ENCODE data around the gene ASCC1. TPM values are rescaled to one million over a fixed set of nuclear protein-coding genes. Genes with fewer than 3 reads are reported as not detected.

Gene ASCC1
- total and polyA plus RNA-seq, 2 of the 13 experiments (the other 11 are each of a cell fraction or from before 2014, with no cell fraction given) = 21.6 to 30.1 TPM

DNA sequence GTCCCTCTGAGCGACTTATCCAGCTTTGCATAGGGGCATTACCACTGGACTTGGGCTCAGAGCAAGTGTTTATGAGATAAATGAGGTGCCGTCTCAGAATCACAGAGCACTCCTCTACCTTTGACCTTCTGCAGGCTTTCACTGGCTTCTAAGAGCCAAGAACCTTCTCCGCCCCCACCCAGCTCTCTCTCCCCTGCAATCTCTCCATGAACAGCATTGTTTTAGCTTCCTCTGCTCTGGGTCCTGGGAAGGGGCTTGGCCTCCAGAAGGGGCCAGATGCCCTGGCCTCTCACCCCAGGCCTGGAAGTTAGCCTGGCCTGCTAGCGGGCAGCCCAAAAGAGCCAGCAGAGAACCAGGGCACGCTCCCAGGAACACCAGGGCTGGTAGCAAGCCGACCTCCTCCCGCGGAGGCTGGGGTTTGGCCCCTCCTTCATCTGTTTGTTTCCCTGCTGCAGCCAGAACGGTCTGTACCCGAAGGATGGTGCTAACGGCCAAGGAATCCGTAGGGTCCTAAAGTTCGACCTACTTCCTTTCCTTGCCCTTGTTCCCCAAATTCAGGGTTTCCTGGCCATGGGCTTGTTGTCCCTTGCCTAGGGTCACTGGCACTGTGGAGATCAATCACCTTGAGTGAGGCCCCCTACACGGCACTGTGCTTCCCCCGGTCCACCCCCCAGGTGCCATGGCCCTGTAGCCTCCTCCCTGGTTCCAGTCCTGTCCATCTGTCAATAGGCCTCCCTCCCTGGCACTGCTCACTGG lies 38.9 kb upstream of the ASCC1 start (continued):
- TF ChIP-seq, protein P1, sequence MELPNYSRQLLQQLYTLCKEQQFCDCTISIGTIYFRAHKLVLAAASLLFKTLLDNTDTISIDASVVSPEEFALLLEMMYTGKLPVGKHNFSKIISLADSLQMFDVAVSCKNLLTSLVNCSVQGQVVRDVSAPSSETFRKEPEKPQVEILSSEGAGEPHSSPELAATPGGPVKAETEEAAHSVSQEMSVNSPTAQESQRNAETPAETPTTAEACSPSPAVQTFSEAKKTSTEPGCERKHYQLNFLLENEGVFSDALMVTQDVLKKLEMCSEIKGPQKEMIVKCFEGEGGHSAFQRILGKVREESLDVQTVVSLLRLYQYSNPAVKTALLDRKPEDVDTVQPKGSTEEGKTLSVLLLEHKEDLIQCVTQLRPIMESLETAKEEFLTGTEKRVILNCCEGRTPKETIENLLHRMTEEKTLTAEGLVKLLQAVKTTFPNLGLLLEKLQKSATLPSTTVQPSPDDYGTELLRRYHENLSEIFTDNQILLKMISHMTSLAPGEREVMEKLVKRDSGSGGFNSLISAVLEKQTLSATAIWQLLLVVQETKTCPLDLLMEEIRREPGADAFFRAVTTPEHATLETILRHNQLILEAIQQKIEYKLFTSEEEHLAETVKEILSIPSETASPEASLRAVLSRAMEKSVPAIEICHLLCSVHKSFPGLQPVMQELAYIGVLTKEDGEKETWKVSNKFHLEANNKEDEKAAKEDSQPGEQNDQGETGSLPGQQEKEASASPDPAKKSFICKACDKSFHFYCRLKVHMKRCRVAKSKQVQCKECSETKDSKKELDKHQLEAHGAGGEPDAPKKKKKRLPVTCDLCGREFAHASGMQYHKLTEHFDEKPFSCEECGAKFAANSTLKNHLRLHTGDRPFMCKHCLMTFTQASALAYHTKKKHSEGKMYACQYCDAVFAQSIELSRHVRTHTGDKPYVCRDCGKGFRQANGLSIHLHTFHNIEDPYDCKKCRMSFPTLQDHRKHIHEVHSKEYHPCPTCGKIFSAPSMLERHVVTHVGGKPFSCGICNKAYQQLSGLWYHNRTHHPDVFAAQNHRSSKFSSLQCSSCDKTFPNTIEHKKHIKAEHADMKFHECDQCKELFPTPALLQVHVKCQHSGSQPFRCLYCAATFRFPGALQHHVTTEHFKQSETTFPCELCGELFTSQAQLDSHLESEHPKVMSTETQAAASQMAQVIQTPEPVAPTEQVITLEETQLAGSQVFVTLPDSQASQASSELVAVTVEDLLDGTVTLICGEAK (IDR thresholded peaks at IDR 0.05) = no peak
- TF ChIP-seq, protein P1 (CRISPR knock-in tag; IDR thresholded peaks at IDR 0.05) = no peak
- TF ChIP-seq, protein P2, sequence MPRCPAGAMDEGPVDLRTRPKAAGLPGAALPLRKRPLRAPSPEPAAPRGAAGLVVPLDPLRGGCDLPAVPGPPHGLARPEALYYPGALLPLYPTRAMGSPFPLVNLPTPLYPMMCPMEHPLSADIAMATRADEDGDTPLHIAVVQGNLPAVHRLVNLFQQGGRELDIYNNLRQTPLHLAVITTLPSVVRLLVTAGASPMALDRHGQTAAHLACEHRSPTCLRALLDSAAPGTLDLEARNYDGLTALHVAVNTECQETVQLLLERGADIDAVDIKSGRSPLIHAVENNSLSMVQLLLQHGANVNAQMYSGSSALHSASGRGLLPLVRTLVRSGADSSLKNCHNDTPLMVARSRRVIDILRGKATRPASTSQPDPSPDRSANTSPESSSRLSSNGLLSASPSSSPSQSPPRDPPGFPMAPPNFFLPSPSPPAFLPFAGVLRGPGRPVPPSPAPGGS (CRISPR knock-in tag; IDR thresholded peaks at IDR 0.05) = no peak
- TF ChIP-seq MIXL1 (CRISPR knock-in tag; IDR thresholded peaks at IDR 0.05) = no peak
- no peak for TF ChIP-seq BRD4 (CRISPR knock-in tag; IDR thresholded peaks at IDR 0.05)
- 0 out of 2 replicates have a peak, but pooled peaks have one; percentile 24 for TF ChIP-seq BCL6 (CRISPR knock-in tag; IDR thresholded peaks at IDR 0.05)
- TF ChIP-seq ZNF329 (CRISPR knock-in tag; IDR thresholded peaks at IDR 0.05; ENCODE audit: low read depth) = no peak
- TF ChIP-seq MLLT10 (CRISPR knock-in tag; IDR thresholded peaks at IDR 0.05) = no peak
- TF ChIP-seq ZNF747 (CRISPR knock-in tag; IDR thresholded peaks at IDR 0.05; ENCODE audit: borderline replicate concordance) = no peak; the same call in 1 of the 2 replicates
- no peak; the same call in 1 of the 2 replicates for TF ChIP-seq PHF8 (CRISPR knock-in tag; IDR thresholded peaks at IDR 0.05)
- TF ChIP-seq ARNT (IDR thresholded peaks at IDR 0.05) = no peak
- TF ChIP-seq, protein P3, sequence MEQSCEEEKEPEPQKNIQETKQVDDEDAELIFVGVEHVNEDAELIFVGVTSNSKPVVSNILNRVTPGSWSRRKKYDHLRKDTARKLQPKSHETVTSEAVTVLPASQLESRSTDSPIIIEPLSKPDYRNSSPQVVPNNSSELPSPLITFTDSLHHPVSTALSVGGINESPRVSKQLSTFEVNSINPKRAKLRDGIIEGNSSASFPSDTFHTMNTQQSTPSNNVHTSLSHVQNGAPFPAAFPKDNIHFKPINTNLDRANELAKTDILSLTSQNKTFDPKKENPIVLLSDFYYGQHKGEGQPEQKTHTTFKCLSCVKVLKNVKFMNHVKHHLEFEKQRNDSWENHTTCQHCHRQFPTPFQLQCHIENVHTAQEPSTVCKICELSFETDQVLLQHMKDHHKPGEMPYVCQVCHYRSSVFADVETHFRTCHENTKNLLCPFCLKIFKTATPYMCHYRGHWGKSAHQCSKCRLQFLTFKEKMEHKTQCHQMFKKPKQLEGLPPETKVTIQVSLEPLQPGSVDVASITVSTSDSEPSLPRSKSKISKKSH (CRISPR knock-in tag; IDR thresholded peaks at IDR 0.05; ENCODE audit: borderline replicate concordance) = no peak; the same call in 1 of the 2 replicates
- TF ChIP-seq NR2F6 (IDR thresholded peaks at IDR 0.05) = peak; percentile 40; the same call in 1 of the 2 replicates
- peak; percentile 36; the same call in 1 of the 2 replicates for TF ChIP-seq NR2F6 (CRISPR knock-in tag; IDR thresholded peaks at IDR 0.05)
- TF ChIP-seq RFXANK (CRISPR knock-in tag; IDR thresholded peaks at IDR 0.05) = no peak
- TF ChIP-seq, protein P4, sequence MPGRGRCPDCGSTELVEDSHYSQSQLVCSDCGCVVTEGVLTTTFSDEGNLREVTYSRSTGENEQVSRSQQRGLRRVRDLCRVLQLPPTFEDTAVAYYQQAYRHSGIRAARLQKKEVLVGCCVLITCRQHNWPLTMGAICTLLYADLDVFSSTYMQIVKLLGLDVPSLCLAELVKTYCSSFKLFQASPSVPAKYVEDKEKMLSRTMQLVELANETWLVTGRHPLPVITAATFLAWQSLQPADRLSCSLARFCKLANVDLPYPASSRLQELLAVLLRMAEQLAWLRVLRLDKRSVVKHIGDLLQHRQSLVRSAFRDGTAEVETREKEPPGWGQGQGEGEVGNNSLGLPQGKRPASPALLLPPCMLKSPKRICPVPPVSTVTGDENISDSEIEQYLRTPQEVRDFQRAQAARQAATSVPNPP (CRISPR knock-in tag; IDR thresholded peaks at IDR 0.05) = no peak
- no peak for TF ChIP-seq ZNF577 (CRISPR knock-in tag; IDR thresholded peaks at IDR 0.05; ENCODE audit: borderline replicate concordance, low read depth)
- TF ChIP-seq ZNF878 (CRISPR knock-in tag; IDR thresholded peaks at IDR 0.05) = 0 out of 2 replicates have a peak, but pooled peaks have one; percentile 2

Measured in HepG2 (cell line).